Measurements from ENCODE around the gene SLC6A7.
A peak's percentile ranks its signal among the peaks of the same experiment; 100 is the strongest.

SLC6A7 gene

DNA sequence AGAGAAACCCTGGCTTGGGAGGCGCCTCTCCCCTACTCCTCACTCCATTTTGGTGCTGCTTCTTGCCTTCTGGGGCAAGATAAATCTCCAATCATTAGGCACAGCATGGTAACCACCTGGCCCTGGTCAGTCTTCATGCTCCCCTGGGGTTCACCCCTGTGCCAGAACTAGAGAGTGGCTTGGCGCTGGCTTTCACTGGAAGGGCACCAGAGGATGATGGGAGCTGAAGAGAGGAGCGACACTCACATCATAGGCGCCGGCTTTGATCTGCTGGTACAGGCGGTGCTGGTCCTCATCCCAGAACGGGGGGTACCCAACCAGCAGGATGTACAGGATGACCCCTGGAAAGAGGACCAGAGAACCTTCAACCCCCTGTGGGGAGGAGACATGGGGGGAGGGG lies 61.6 kb downstream of the SLC6A7 start:
- no peaks in the 10 kb centered on the region for H3K79me1 ChIP-seq (replicated peaks; ENCODE audit: low read length, poor library complexity, severe bottlenecking)
- H3K4ac ChIP-seq (ENCODE audit: low read depth in 1 of 2, low read length in 2 of 2) = no peak overlapping the region
- H3K18ac ChIP-seq (ENCODE audit: low read depth in 1 of 2, low read length in 2 of 2) = no peak overlapping the region
- H2AK5ac ChIP-seq (ENCODE audit: low read length, severe bottlenecking) = no peak overlapping the region
- no peak overlapping the region for H4K91ac ChIP-seq (ENCODE audit: low read length)
- no peak overlapping the region for H2AFZ ChIP-seq (ENCODE audit: low read depth, low read length)
- H3K4me2 ChIP-seq (ENCODE audit: low read length, poor library complexity, severe bottlenecking) = no peak overlapping the region
- H3K4me1 ChIP-seq (ENCODE audit: control insufficient read depth, insufficient read depth, low read depth, low read length) = peaks cover 4% of the 10 kb centered on the region
- H3K4me3 ChIP-seq (ENCODE audit: insufficient read depth in 1 of 2, low read depth in 1 of 2, low read length in 2 of 2) = no peak overlapping the region
- H3K36me3 ChIP-seq (ENCODE audit: control insufficient read depth in 1 of 2, insufficient read depth in 2 of 2, low read depth in 1 of 2, low read length in 2 of 2) = peaks cover 0 to 21% of the 10 kb centered on the region in 2 experiments
- no peaks in the 10 kb centered on the region for H3K27me3 ChIP-seq (ENCODE audit: control insufficient read depth in 1 of 2, insufficient read depth in 1 of 2, low read length in 2 of 2)
- no peak overlapping the region for H4K8ac ChIP-seq (ENCODE audit: low read length)
- H3K27ac ChIP-seq (ENCODE audit: low read length, poor library complexity, severe bottlenecking) = no peak overlapping the region
- no peak overlapping the region for H3K14ac ChIP-seq (ENCODE audit: low read length in 2 of 2)
- no peaks in the 10 kb centered on the region for H3K9me3 ChIP-seq (ENCODE audit: control insufficient read depth, low read length)
- no peak overlapping the region for H2BK5ac ChIP-seq (ENCODE audit: low read depth, low read length, poor library complexity, severe bottlenecking)
- 90% methylated on average over 7 of the region's 7 CpGs for WGBS
- H2BK15ac ChIP-seq (ENCODE audit: low read depth, poor library complexity, severe bottlenecking) = no peak overlapping the region
- H2BK12ac ChIP-seq (ENCODE audit: low read length in 2 of 2) = no peak overlapping the region
- no peak overlapping the region for H3K9ac ChIP-seq (ENCODE audit: low read length)
- no peak overlapping the region for H2BK120ac ChIP-seq (ENCODE audit: low read depth, low read length)
- H3K23ac ChIP-seq (ENCODE audit: low read length in 2 of 2) = no peak overlapping the region
- DNase-seq = no peak

DNA sequence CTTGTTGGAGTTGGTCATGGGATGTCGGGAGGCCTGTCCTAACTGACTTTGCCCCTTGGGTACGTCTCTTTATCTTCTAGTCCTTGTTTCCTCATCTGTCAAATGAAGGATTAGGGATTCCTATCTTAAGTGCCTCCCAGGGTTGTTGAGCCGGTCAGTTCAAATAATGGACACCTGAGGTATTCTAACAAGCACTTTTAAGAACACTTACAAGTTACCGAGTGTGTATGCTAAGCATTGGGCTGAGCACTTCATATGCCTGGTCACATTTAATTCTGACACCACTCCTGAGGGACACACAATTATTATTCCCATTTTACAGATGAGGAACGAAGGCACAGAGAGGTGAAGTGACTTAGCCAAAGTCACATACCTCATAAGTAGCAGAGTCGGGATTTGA lies 62.6 kb downstream of the SLC6A7 start:
- Histone ChIP-seq H3K27ac (ENCODE audit: low read length, poor library complexity, severe bottlenecking) (no peak overlapping the region), H3K4me1 (ENCODE audit: control insufficient read depth, insufficient read depth, low read depth, low read length) (peaks cover 5% of the 10 kb centered on the region), H3K36me3 (ENCODE audit: control insufficient read depth in 1 of 2, insufficient read depth in 2 of 2, low read depth in 1 of 2, low read length in 2 of 2) (peaks cover 0 to 20% of the 10 kb centered on the region in 2 experiments), H3K9ac (ENCODE audit: low read length) (no peak overlapping the region), H3K4me3 (ENCODE audit: insufficient read depth in 1 of 2, low read depth in 1 of 2, low read length in 2 of 2) (no peak overlapping the region), H2AFZ (ENCODE audit: low read depth, low read length) (no peak overlapping the region), H4K91ac (ENCODE audit: low read length) (no peak overlapping the region), H2BK5ac (ENCODE audit: low read depth, low read length, poor library complexity, severe bottlenecking) (no peak overlapping the region), H3K4me2 (ENCODE audit: low read length, poor library complexity, severe bottlenecking) (no peak overlapping the region), H3K9me3 (ENCODE audit: control insufficient read depth, low read length) (no peaks in the 10 kb centered on the region), H3K23ac (ENCODE audit: low read length in 2 of 2) (no peak overlapping the region), H3K27me3 (ENCODE audit: control insufficient read depth in 1 of 2, insufficient read depth in 1 of 2, low read length in 2 of 2) (no peaks in the 10 kb centered on the region), H3K79me1 (replicated peaks; ENCODE audit: low read length, poor library complexity, severe bottlenecking) (no peaks in the 10 kb centered on the region), H3K18ac (ENCODE audit: low read depth in 1 of 2, low read length in 2 of 2) (peak overlapping the region in 1 of 2 experiments; percentile 48), H2BK12ac (ENCODE audit: low read length in 2 of 2) (no peak overlapping the region), H3K4ac (ENCODE audit: low read depth in 1 of 2, low read length in 2 of 2) (no peak overlapping the region), H3K14ac (ENCODE audit: low read length in 2 of 2) (no peak overlapping the region), H4K8ac (ENCODE audit: low read length) (no peak overlapping the region), H2BK120ac (ENCODE audit: low read depth, low read length) (no peak overlapping the region), H2BK15ac (ENCODE audit: low read depth, poor library complexity, severe bottlenecking) (no peak overlapping the region), H2AK5ac (ENCODE audit: low read length, severe bottlenecking) (no peak overlapping the region)
- 92% methylated on average over 6 of the region's 6 CpGs for whole genome bisulfite sequencing
- DNase-seq = no peak

- Histone ChIP-seq H3K14ac (ENCODE audit: low read length in 2 of 2) (no peak overlapping the region), H3K4ac (ENCODE audit: low read depth in 1 of 2, low read length in 2 of 2) (no peak overlapping the region)
Observed at GRCh38 chr5:150253416-150254208, 63.8 kb downstream of the SLC6A7 start.

GRCh38 chr5:150254363-150254762 lies 64.5 kb downstream of the SLC6A7 start:
- peaks cover 9% of the 10 kb centered on the region for H3K4me1 ChIP-seq (ENCODE audit: control insufficient read depth, insufficient read depth, low read depth, low read length)
- no peaks in the 10 kb centered on the region for H3K27me3 ChIP-seq (ENCODE audit: control insufficient read depth in 1 of 2, insufficient read depth in 1 of 2, low read length in 2 of 2)
- no peaks in the 10 kb centered on the region for H3K79me1 ChIP-seq (replicated peaks; ENCODE audit: low read length, poor library complexity, severe bottlenecking)
- H3K4me3 ChIP-seq (ENCODE audit: insufficient read depth in 1 of 2, low read depth in 1 of 2, low read length in 2 of 2) = no peak overlapping the region
- peak overlapping the region in 1 of 2 experiments; percentile 31 for H3K4ac ChIP-seq (ENCODE audit: low read depth in 1 of 2, low read length in 2 of 2)
- no peaks in the 10 kb centered on the region for H3K9me3 ChIP-seq (ENCODE audit: control insufficient read depth, low read length)
- H4K8ac ChIP-seq (ENCODE audit: low read length) = no peak overlapping the region
- no peak overlapping the region for H4K91ac ChIP-seq (ENCODE audit: low read length)
- 90% methylated on average over 7 of the region's 7 CpGs for WGBS
- H2BK5ac ChIP-seq (ENCODE audit: low read depth, low read length, poor library complexity, severe bottlenecking) = no peak overlapping the region
- H3K18ac ChIP-seq (ENCODE audit: low read depth in 1 of 2, low read length in 2 of 2) = no peak overlapping the region
- no peak overlapping the region for H3K4me2 ChIP-seq (ENCODE audit: low read length, poor library complexity, severe bottlenecking)
- no peak overlapping the region for H2AFZ ChIP-seq (ENCODE audit: low read depth, low read length)
- no peak overlapping the region for H3K23ac ChIP-seq (ENCODE audit: low read length in 2 of 2)
- H3K14ac ChIP-seq (ENCODE audit: low read length in 2 of 2) = no peak overlapping the region
- H2BK120ac ChIP-seq (ENCODE audit: low read depth, low read length) = no peak overlapping the region
- no peak overlapping the region for H3K27ac ChIP-seq (ENCODE audit: low read length, poor library complexity, severe bottlenecking)
- H2BK15ac ChIP-seq (ENCODE audit: low read depth, poor library complexity, severe bottlenecking) = no peak overlapping the region
- H2AK5ac ChIP-seq (ENCODE audit: low read length, severe bottlenecking) = no peak overlapping the region
- no peak overlapping the region for H3K9ac ChIP-seq (ENCODE audit: low read length)
- H3K36me3 ChIP-seq (ENCODE audit: control insufficient read depth in 1 of 2, insufficient read depth in 2 of 2, low read depth in 1 of 2, low read length in 2 of 2) = peaks cover 0 to 9% of the 10 kb centered on the region in 2 experiments
- no peak for DNase-seq
- H2BK12ac ChIP-seq (ENCODE audit: low read length in 2 of 2) = no peak overlapping the region

More at GRCh38 chr5:150253416-150254208, 63.8 kb downstream of the SLC6A7 start:
- Histone ChIP-seq H3K4me1 (ENCODE audit: control insufficient read depth, insufficient read depth, low read depth, low read length) (peaks cover 9% of the 10 kb centered on the region), H2BK15ac (ENCODE audit: low read depth, poor library complexity, severe bottlenecking) (no peak overlapping the region), H3K9me3 (ENCODE audit: control insufficient read depth, low read length) (no peaks in the 10 kb centered on the region), H2BK12ac (ENCODE audit: low read length in 2 of 2) (no peak overlapping the region), H3K9ac (ENCODE audit: low read length) (no peak overlapping the region), H4K91ac (ENCODE audit: low read length) (no peak overlapping the region), H2AK5ac (ENCODE audit: low read length, severe bottlenecking) (no peak overlapping the region), H4K8ac (ENCODE audit: low read length) (no peak overlapping the region), H3K27me3 (ENCODE audit: control insufficient read depth in 1 of 2, insufficient read depth in 1 of 2, low read length in 2 of 2) (no peaks in the 10 kb centered on the region), H3K23ac (ENCODE audit: low read length in 2 of 2) (no peak overlapping the region), H3K36me3 (ENCODE audit: control insufficient read depth in 1 of 2, insufficient read depth in 2 of 2, low read depth in 1 of 2, low read length in 2 of 2) (peaks cover 0 to 15% of the 10 kb centered on the region in 2 experiments), H3K27ac (ENCODE audit: low read length, poor library complexity, severe bottlenecking) (no peak overlapping the region), H3K4me2 (ENCODE audit: low read length, poor library complexity, severe bottlenecking) (no peak overlapping the region), H3K4me3 (ENCODE audit: insufficient read depth in 1 of 2, low read depth in 1 of 2, low read length in 2 of 2) (no peak overlapping the region), H2AFZ (ENCODE audit: low read depth, low read length) (no peak overlapping the region), H3K79me1 (replicated peaks; ENCODE audit: low read length, poor library complexity, severe bottlenecking) (no peaks in the 10 kb centered on the region), H2BK120ac (ENCODE audit: low read depth, low read length) (no peak overlapping the region), H2BK5ac (ENCODE audit: low read depth, low read length, poor library complexity, severe bottlenecking) (no peak overlapping the region), H3K18ac (ENCODE audit: low read depth in 1 of 2, low read length in 2 of 2) (no peak overlapping the region)
- WGBS = 70% methylated on average over 10 of the region's 10 CpGs
- no peak for DNase-seq
